ENCODE results near the gene PRKG2.

The PRKG2 gene, protein sequence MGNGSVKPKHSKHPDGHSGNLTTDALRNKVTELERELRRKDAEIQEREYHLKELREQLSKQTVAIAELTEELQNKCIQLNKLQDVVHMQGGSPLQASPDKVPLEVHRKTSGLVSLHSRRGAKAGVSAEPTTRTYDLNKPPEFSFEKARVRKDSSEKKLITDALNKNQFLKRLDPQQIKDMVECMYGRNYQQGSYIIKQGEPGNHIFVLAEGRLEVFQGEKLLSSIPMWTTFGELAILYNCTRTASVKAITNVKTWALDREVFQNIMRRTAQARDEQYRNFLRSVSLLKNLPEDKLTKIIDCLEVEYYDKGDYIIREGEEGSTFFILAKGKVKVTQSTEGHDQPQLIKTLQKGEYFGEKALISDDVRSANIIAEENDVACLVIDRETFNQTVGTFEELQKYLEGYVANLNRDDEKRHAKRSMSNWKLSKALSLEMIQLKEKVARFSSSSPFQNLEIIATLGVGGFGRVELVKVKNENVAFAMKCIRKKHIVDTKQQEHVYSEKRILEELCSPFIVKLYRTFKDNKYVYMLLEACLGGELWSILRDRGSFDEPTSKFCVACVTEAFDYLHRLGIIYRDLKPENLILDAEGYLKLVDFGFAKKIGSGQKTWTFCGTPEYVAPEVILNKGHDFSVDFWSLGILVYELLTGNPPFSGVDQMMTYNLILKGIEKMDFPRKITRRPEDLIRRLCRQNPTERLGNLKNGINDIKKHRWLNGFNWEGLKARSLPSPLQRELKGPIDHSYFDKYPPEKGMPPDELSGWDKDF

DNA sequence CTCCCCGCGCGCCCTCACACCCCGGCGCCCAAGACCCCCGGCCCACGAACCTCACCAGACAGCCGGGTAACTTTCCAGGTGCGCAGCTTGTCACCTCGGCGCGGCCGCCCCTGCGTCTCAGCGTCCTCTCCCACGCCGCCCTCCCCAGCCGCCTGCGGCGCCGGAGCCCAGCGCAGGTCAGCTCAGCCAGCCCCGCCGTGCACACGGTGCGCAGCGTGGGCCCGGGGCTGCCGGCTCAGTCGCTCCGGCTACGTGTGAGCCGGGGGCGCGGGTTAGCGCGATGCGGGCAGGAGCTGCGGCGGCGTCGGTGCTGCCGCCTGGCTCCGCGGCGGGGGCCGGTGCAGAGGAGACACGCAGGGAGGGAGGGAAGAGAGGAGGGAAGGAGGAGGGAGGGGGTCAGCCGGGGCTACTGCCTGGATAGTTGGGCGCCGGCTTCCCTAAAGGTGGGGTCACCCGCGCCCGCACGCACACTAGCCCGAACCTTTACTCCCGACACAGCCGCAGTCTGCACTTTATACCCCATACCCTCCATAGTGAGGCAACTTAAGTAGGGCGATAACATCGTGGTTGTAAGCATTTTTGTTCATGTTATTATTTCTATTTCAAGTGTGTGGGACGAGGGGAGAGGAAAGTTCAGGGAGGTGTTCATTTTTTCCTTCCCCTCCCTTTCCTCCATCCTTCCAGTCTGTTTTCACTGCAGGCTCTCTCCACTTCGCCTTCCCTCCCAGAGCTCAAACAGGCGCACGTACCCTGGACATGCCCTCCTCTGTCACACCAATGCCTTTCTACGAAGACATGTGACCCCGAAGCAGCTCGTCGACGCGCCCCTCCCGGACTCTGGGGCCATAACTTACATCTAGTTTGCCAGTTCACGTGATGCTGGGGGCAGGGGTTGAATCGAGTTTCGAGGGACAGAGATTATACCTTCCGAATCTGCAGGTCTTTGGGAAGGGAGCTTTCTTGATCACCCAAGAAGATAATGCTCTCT lies at the start of gene PRKG2:
PRKG2 (minus strand) TSS at position 342 of the 988 bp plus-strand sequence. CDS start 10,175 bp downstream, outside the sequence.
- H3K27me3 Mint-ChIP-seq (ENCODE audit: low read depth) = peaks cover 35% of the 10 kb centered on the region
- H3K36me3 Mint-ChIP-seq (ENCODE audit: low read depth) = no peaks in the 10 kb centered on the region
- H3K9me3 Mint-ChIP-seq = peaks cover 3% of the 10 kb centered on the region
- TF ChIP-seq, protein P1, sequence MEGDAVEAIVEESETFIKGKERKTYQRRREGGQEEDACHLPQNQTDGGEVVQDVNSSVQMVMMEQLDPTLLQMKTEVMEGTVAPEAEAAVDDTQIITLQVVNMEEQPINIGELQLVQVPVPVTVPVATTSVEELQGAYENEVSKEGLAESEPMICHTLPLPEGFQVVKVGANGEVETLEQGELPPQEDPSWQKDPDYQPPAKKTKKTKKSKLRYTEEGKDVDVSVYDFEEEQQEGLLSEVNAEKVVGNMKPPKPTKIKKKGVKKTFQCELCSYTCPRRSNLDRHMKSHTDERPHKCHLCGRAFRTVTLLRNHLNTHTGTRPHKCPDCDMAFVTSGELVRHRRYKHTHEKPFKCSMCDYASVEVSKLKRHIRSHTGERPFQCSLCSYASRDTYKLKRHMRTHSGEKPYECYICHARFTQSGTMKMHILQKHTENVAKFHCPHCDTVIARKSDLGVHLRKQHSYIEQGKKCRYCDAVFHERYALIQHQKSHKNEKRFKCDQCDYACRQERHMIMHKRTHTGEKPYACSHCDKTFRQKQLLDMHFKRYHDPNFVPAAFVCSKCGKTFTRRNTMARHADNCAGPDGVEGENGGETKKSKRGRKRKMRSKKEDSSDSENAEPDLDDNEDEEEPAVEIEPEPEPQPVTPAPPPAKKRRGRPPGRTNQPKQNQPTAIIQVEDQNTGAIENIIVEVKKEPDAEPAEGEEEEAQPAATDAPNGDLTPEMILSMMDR (IDR thresholded peaks at IDR 0.05; ENCODE audit: unreplicated experiment in 3 of 3) = no peak
- H3K4me3 Mint-ChIP-seq = peak within 1 kb of the TSS; percentile 83 to 88 (median 85)
- peaks cover 7% of the 10 kb centered on the region for H3K4me1 Mint-ChIP-seq
- H3K27ac Mint-ChIP-seq = peak within 1 kb of the TSS in 2 of 3 experiments; percentile 58 to 64

DNA sequence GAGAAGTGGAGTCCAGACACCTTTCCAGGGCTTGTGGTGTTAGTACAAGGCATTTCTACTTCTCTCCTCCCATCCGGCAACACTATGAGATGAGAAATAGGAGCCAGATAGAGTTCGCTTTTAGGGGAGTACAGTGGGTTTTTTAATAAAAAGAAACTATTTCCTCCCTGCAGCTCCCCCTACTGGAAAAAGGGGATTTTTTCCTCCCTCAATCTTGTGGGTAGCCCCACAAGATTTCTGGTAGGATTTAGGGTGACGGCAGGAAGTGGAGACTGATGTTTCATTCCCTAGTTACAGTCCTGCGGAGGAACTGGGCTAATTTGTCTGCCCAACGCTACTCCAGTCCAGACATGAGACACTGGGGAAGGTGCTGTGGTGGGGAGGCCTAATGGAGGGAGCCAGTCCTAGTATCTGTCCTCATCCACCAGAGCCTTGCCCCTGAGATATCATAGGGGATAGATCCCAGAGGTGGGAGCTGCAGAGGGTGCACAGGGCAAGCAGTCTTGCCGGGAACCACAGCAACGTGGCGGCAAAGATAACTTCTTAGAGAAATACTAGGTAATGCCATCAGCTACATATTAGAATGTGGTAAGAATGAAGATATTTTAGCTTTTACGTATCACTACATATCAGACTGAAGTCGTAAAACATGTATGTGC lies 45.5 kb upstream of the PRKG2 start:
- peaks cover 1% of the 10 kb centered on the region for H3K9me3 Mint-ChIP-seq

DNA sequence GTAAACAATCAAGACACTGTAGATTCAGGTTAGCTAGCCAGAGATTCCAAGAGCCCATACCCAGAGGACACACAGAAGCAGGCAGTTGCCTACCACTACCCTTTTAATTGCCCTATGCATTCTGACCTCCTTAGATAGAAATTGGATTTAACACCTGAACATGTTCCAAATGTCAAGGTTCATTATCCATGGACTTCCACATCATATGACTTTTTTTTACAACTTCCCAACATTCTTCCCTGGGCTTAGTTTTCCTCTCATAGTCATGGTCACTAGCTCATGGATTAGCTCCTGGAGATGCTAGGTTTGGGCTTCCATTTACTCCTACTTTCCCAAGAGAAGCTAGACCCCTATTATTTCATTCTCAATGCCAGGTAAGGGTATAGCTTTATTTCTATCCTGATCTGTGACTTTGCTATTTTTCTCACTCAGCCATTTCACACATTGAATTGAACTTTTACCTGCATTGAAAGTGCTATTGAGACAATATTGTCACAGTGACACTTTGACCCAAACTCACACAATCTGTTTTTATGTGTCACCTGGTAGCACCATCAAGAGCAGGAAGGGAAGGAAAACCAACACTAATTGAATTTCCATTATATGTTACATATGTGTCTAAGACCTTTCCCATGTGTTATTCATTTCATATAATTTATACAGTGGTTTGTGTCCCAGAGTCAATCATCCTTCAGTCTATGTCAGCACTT lies 44.0 kb upstream of the PRKG2 start:
- Mint-ChIP-seq H3K9me3 (no peaks in the 10 kb centered on the region), H3K36me3 (ENCODE audit: low read depth) (no peaks in the 10 kb centered on the region), H3K27ac (peak overlapping the region in 1 of 3 experiments; percentile 48), H3K27me3 (ENCODE audit: low read depth) (no peaks in the 10 kb centered on the region), H3K4me3 (no peak overlapping the region), H3K4me1 (no peaks in the 10 kb centered on the region)
- TF ChIP-seq, protein P1 (IDR thresholded peaks at IDR 0.05; ENCODE audit: unreplicated experiment in 3 of 3) = no peak

More for the DNA sequence above, 45.5 kb upstream of the PRKG2 start:
- H3K4me3 Mint-ChIP-seq = no peak overlapping the region
- no peaks in the 10 kb centered on the region for H3K27me3 Mint-ChIP-seq (ENCODE audit: low read depth)
- no peaks in the 10 kb centered on the region for H3K36me3 Mint-ChIP-seq (ENCODE audit: low read depth)
- TF ChIP-seq, protein P1 (IDR thresholded peaks at IDR 0.05; ENCODE audit: unreplicated experiment in 3 of 3) = no peak
- no peaks in the 10 kb centered on the region for H3K4me1 Mint-ChIP-seq
- no peak overlapping the region for H3K27ac Mint-ChIP-seq

DNA sequence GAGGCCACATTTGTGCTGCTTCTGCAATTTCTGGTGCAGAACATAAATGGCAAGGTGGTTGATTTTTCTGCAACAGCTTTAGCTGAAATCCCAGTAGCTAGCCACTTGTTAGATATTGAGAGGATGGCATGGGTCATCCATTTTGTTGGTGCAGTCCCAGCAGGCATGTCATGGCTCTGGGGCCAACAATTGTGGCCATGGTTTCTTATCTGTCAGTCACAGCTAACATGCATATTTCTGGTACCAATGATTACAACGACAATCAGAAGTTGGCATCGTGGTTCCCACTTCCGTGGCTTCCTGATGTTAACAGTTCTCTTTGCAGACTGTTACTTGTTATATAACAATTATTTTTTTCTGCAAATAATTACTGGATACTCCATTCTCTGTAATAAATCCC lies 42.8 kb upstream of the PRKG2 start:
- no peaks in the 10 kb centered on the region for H3K36me3 Mint-ChIP-seq (ENCODE audit: low read depth)
- no peaks in the 10 kb centered on the region for H3K9me3 Mint-ChIP-seq
- TF ChIP-seq, protein P1 (IDR thresholded peaks at IDR 0.05; ENCODE audit: unreplicated experiment in 3 of 3) = no peak
- H3K4me1 Mint-ChIP-seq = no peaks in the 10 kb centered on the region
- H3K27me3 Mint-ChIP-seq (ENCODE audit: low read depth) = no peaks in the 10 kb centered on the region
- no peak overlapping the region for H3K4me3 Mint-ChIP-seq
- H3K27ac Mint-ChIP-seq = no peak overlapping the region

DNA sequence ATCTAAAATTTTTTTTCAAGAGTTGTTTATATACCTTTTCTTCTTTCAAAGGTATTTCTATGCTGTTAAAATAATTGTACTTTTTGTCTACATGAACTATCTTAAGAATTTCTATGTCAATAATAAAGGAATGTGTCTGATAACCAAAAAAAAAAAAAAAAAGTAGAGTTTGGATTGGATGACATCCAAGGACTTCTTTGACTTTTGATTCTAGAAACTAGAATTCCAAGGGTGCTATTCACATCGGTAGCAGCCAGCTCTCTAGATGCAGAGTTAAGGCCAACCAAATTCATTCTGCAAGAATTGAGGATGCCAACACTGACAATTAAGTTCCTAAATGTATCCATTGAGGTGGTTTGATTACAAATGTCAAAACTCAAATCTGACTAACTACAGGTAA lies 42.0 kb upstream of the PRKG2 start:
- H3K36me3 Mint-ChIP-seq (ENCODE audit: low read depth) = no peaks in the 10 kb centered on the region
- no peaks in the 10 kb centered on the region for H3K27me3 Mint-ChIP-seq (ENCODE audit: low read depth)
- TF ChIP-seq, protein P1 (IDR thresholded peaks at IDR 0.05; ENCODE audit: unreplicated experiment in 3 of 3) = no peak
- H3K27ac Mint-ChIP-seq = no peak overlapping the region
- H3K9me3 Mint-ChIP-seq = peaks cover 2% of the 10 kb centered on the region
- no peaks in the 10 kb centered on the region for H3K4me1 Mint-ChIP-seq
- H3K4me3 Mint-ChIP-seq = no peak overlapping the region
